Vagina (tissue), 2 donors: ENCODE measurements around the gene SPRY1. TPM values are rescaled to one million over a fixed set of nuclear protein-coding genes. Genes with fewer than 3 reads are reported as not detected.

Experiments used
- DNase-seq, 2 donors: peaks; one replicate each; pipeline ENCODE4 v3.0.0-alpha.2; 2017; ENCODE audit errors: extremely low spot score in 2 of 2
- H3K27ac ChIP-seq: fragments of 200-600 bp; sonication (generic); one replicate; pipeline ENCODE4 v1.5.1; 2019
- H3K27me3 ChIP-seq: fragments of 200-600 bp; sonication (generic); one replicate; pipeline ENCODE4 v1.5.1; 2019
- H3K36me3 ChIP-seq, 2 donors: fragments of 200-600 bp; sonication (generic); one replicate each; pipeline ENCODE4 v1.5.1; 2017 to 2019
- H3K4me1 ChIP-seq: fragments of 200-600 bp; sonication (generic); one replicate; pipeline ENCODE4 v1.5.1; 2019
- H3K4me3 ChIP-seq, 2 donors: fragments of 200-600 bp; sonication (generic); 1 replicate in 1 of 2; 2 replicates in 1 of 2; pipeline ENCODE4 v1.5.1; 2016 to 2019
- H3K9me3 ChIP-seq: fragments of 200-600 bp; sonication (generic); one replicate; pipeline ENCODE4 v1.5.1; 2019
- CTCF ChIP-seq, 3 experiments: fragments of 450-650 bp in 2 of 3; fragments of 200-600 bp in 1 of 3; sonication (generic) in 1 of 3; IDR thresholded peaks; one replicate each; pipeline ENCODE4 v1.5.1; 2017 to 2019; ENCODE audit warnings: antibody characterized with exemption in 3 of 3, mild to moderate bottlenecking in 2 of 3, moderate library complexity in 2 of 3
- POLR2A ChIP-seq, 2 donors: fragments of 450-650 bp; IDR thresholded peaks; one replicate each; pipeline ENCODE4 v1.6.1; 2017; ENCODE audit warnings: antibody characterized with exemption in 2 of 2, mild to moderate bottlenecking in 2 of 2, moderate library complexity in 2 of 2
- POLR2AphosphoS5 ChIP-seq, 2 donors: sonication (generic); formaldehyde crosslinking; IDR thresholded peaks; one replicate each; pipeline ENCODE4 v1.9.0; 2017; ENCODE audit warnings: antibody characterized with exemption in 2 of 2, mild to moderate bottlenecking in 2 of 2, low read depth in 1 of 2; ENCODE audit not compliant: insufficient read depth in 1 of 2
- intact Hi-C: fragments of 100-400 bp; cut with DNase I; formaldehyde crosslinking; loops from one replicate; pipeline ENCODE4 v1.15.1; 2023
- total RNA-seq: library from RNA; depleted of rRNA; stranded (reverse); fragments of >200 nt; gene quantifications from one replicate; pipeline ENCODE4 v1.2.3, GENCODE V29; 2016

Gene SPRY1
- 185 TPM for total RNA-seq

GRCh38 chr4:123396307-123397143 lies at the start of gene SPRY1:
Gene SPRY1, plus strand, starts transcription at chr4:123396795. Its CDS starts 4,797 bp downstream, at chr4:123401592.
- DNase-seq: peak in 1 of 2 donors; percentile 96
- Histone ChIP-seq H3K36me3 (no peaks in the 10 kb centered on the region), H3K27ac (peak within 1 kb of the TSS; percentile 97), H3K4me3 (peak within 1 kb of the TSS; percentile 84 to 89), H3K4me1 (peaks cover 11% of the 10 kb centered on the region), H3K9me3 (no peaks in the 10 kb centered on the region), H3K27me3 (no peaks in the 10 kb centered on the region)
- intact Hi-C loops: loop anchor here (10.0 kb wide), 1 partner anchor 268 kb away; no protein-coding TSS in a partner anchor
- TF ChIP-seq CTCF (IDR thresholded peaks at IDR 0.05) (no peak), POLR2AphosphoS5 (IDR thresholded peaks at IDR 0.05; ENCODE audit: insufficient read depth in 1 of 2, low read depth in 1 of 2) (peak; percentile 37 to 98), POLR2A (IDR thresholded peaks at IDR 0.05) (peak in 1 of 2 donors; percentile 73)

GRCh38 chr4:123346951-123347350 lies 49.6 kb upstream of the SPRY1 start:
- DNase-seq: no peak
- no peak overlapping the region for H3K27ac ChIP-seq
- no peaks in the 10 kb centered on the region for H3K36me3 ChIP-seq
- intact Hi-C loops: no loop called here
- no peaks in the 10 kb centered on the region for H3K27me3 ChIP-seq
- H3K4me3 ChIP-seq: no peak overlapping the region
- no peaks in the 10 kb centered on the region for H3K9me3 ChIP-seq
- peaks cover 19% of the 10 kb centered on the region for H3K4me1 ChIP-seq
- no peak for TF ChIP-seq POLR2AphosphoS5 (IDR thresholded peaks at IDR 0.05; ENCODE audit: insufficient read depth in 1 of 2, low read depth in 1 of 2)
- TF ChIP-seq POLR2A (IDR thresholded peaks at IDR 0.05): no peak
- TF ChIP-seq CTCF (IDR thresholded peaks at IDR 0.05): no peak

- Histone ChIP-seq H3K27me3 (no peaks in the 10 kb centered on the region), H3K9me3 (no peaks in the 10 kb centered on the region), H3K36me3 (no peaks in the 10 kb centered on the region), H3K4me3 (no peak overlapping the region), H3K27ac (no peak overlapping the region), H3K4me1 (peaks cover 37% of the 10 kb centered on the region)
- intact Hi-C loops: no loop called here
- no peak for DNase-seq
- TF ChIP-seq POLR2A (IDR thresholded peaks at IDR 0.05) (no peak), CTCF (IDR thresholded peaks at IDR 0.05) (no peak), POLR2AphosphoS5 (IDR thresholded peaks at IDR 0.05; ENCODE audit: insufficient read depth in 1 of 2, low read depth in 1 of 2) (no peak)
Measured at GRCh38 chr4:123348946-123349345, 47.6 kb upstream of the SPRY1 start.

GRCh38 chr4:123349421-123350190 lies 47.0 kb upstream of the SPRY1 start:
- Histone ChIP-seq H3K27me3 (no peaks in the 10 kb centered on the region), H3K9me3 (no peaks in the 10 kb centered on the region), H3K27ac (no peak overlapping the region), H3K36me3 (no peaks in the 10 kb centered on the region), H3K4me3 (no peak overlapping the region), H3K4me1 (peaks cover 37% of the 10 kb centered on the region)
- TF ChIP-seq POLR2A (IDR thresholded peaks at IDR 0.05) (no peak), CTCF (IDR thresholded peaks at IDR 0.05) (no peak), POLR2AphosphoS5 (IDR thresholded peaks at IDR 0.05; ENCODE audit: insufficient read depth in 1 of 2, low read depth in 1 of 2) (no peak)
- no peak for DNase-seq
- intact Hi-C loops: no loop called here
